GM12878 (cell line): ENCODE data around the gene SETD4. TPM values are rescaled to one million over a fixed set of nuclear protein-coding genes. Genes with fewer than 3 reads are reported as not detected.

Source experiments
- ATAC-seq: fragments of 200-7000 bp; cut with Tn5 transposase; 3 replicates; pipeline ENCODE4 v1.9.1; 2020; ENCODE audit warnings: mild to moderate bottlenecking, moderate library complexity
- BruUV-seq: library from RNA; stranded (reverse); fragments of 400-500 nt; replicated peaks from 2 replicates; lab custom pipeline; 2021; lab: Mats Ljungman, UMichigan
- CTCF ChIA-PET: fragments of 300-600 bp; sonication (Branson Sonifier 250); formaldehyde crosslinking; extraction: SDS; loops from one replicate; lab custom pipeline; 2021; ENCODE audit warnings: inconsistent platforms; lab: Yijun Ruan, JAX
- POLR2A ChIA-PET: fragments of 350-600 bp; formaldehyde crosslinking; extraction: SDS; loops from one replicate; lab custom pipeline; 2021; ENCODE audit warnings: inconsistent platforms; lab: Charles Lee
- RAD21 ChIA-PET: fragments of 300-600 bp; sonication (Branson Sonifier 250); formaldehyde crosslinking; loops from one replicate; lab custom pipeline; 2023; ENCODE audit warnings: antibody characterized with exemption; ENCODE audit not compliant: unreplicated experiment; lab: Charles Lee
- SMC1A ChIA-PET: fragments of 300-600 bp; sonication (Branson Sonifier 250); formaldehyde crosslinking; loops from one replicate; lab custom pipeline; 2023; ENCODE audit not compliant: unreplicated experiment, uncharacterized antibody; lab: Charles Lee
- DNase-seq: peaks from one replicate; pipeline ENCODE4 v3.0.0-alpha.2; 2011; ENCODE audit warnings: low read depth, low spot score
- FAIRE-seq: peaks from 3 replicates; lab custom pipeline; 2011; peaks lifted over from hg19 to GRCh38; lab: Jason Lieb, UNC
- H2AFZ ChIP-seq: 2 replicates; pipeline ENCODE4 v1.6.0; 2011; ENCODE audit warnings: low read depth, low read length, control low read depth; ENCODE audit not compliant: control insufficient read depth
- H3K27ac ChIP-seq: 2 replicates; pipeline ENCODE4 v1.5.1; 2011; ENCODE audit warnings: control low read depth; ENCODE audit not compliant: control insufficient read depth, insufficient read depth
- H3K27me3 ChIP-seq, 2 experiments: replicated peaks in 1 of 2; 2 replicates each; pipeline versions ENCODE4 v1.6.0 to v1.6.1; 2011; ENCODE audit warnings: low read length in 1 of 2; ENCODE audit not compliant: control insufficient read depth in 2 of 2, insufficient read depth in 2 of 2
- H3K36me3 ChIP-seq, 2 experiments: 2 replicates each; pipeline ENCODE4 v1.5.1; 2011; ENCODE audit warnings: low read length in 1 of 2; ENCODE audit not compliant: control insufficient read depth in 2 of 2, insufficient read depth in 2 of 2
- H3K4me1 ChIP-seq: 2 replicates; pipeline ENCODE4 v1.6.1; 2011; ENCODE audit warnings: mild to moderate bottlenecking, low read length, moderate library complexity, mixed read lengths; ENCODE audit not compliant: control insufficient read depth, insufficient read depth
- H3K4me2 ChIP-seq: 2 replicates; pipeline ENCODE4 v1.6.0; 2011; ENCODE audit warnings: control low read depth; ENCODE audit not compliant: control insufficient read depth, insufficient read depth
- H3K4me3 ChIP-seq: fragments of 200-600 bp; sonication (generic); 2 replicates; pipeline ENCODE4 v1.5.1; 2016
- H3K79me2 ChIP-seq: 2 replicates; pipeline ENCODE4 v1.6.0; 2011; ENCODE audit warnings: low read length; ENCODE audit not compliant: control insufficient read depth, insufficient read depth
- H3K9ac ChIP-seq: 2 replicates; pipeline ENCODE4 v1.8.0; 2011; ENCODE audit warnings: low read length, control low read depth, mixed read lengths; ENCODE audit not compliant: control insufficient read depth, insufficient read depth
- H3K9me3 ChIP-seq: replicated peaks from 3 replicates; pipeline ENCODE4 v1.5.1; 2011; ENCODE audit warnings: mild to moderate bottlenecking, low read length; ENCODE audit not compliant: control insufficient read depth, insufficient read depth
- H4K20me1 ChIP-seq: 2 replicates; pipeline ENCODE4 v1.6.0; 2011; ENCODE audit not compliant: control insufficient read depth, insufficient read depth
- ASH2L ChIP-seq: fragments of 300-600, 200-600 bp; sonication (generic); IDR thresholded peaks from 2 replicates; pipeline ENCODE4 v1.6.1; 2017; ENCODE audit warnings: low read depth, mild to moderate bottlenecking, borderline replicate concordance
- CBFB ChIP-seq: IDR thresholded peaks from 2 replicates; pipeline ENCODE4 v1.6.1; 2016; ENCODE audit warnings: antibody characterized with exemption, low read depth
- CREM ChIP-seq: IDR thresholded peaks from 2 replicates; pipeline ENCODE4 v1.6.1; 2014; ENCODE audit warnings: antibody characterized with exemption, low read depth
- EP300 ChIP-seq, 2 experiments: fragments of 150-350 bp in 1 of 2; IDR thresholded peaks; 2 replicates each; pipeline ENCODE4 v1.6.1; 2011 to 2012; ENCODE audit warnings: low read depth in 2 of 2, low read length in 2 of 2, borderline replicate concordance in 1 of 2, improper control_type of control experiment in 1 of 2, inconsistent platforms in 1 of 2; ENCODE audit not compliant: control insufficient read depth in 1 of 2
- EZH2 ChIP-seq: IDR thresholded peaks from 2 replicates; pipeline ENCODE4 v1.6.1; 2012; ENCODE audit warnings: low read depth, mild to moderate bottlenecking, control low read depth, inconsistent platforms, low read length, borderline replicate concordance; ENCODE audit not compliant: control insufficient read depth
- MYB ChIP-seq: fragments of 150-350 bp; IDR thresholded peaks from 2 replicates; pipeline ENCODE4 v1.6.1; 2014; ENCODE audit warnings: mild to moderate bottlenecking, low read depth, low read length, borderline replicate concordance
- RELA ChIP-seq: fragments of 450-650 bp; IDR thresholded peaks from 2 replicates; pipeline ENCODE4 v1.8.0; 2014; ENCODE audit warnings: borderline replicate concordance; ENCODE audit not compliant: partially characterized antibody
- SIX5 ChIP-seq: IDR thresholded peaks from 2 replicates; pipeline ENCODE4 v1.6.1; 2011; ENCODE audit warnings: mild to moderate bottlenecking, low read depth, low read length, moderate library complexity; ENCODE audit not compliant: severe bottlenecking
- SP1 ChIP-seq: IDR thresholded peaks from one replicate; pipeline ENCODE4 v1.6.1; 2011; ENCODE audit warnings: low read depth, low read length
- TAF1 ChIP-seq: IDR thresholded peaks from 2 replicates; pipeline ENCODE4 v1.6.1; 2011; ENCODE audit warnings: mild to moderate bottlenecking, low read depth, low read length, borderline replicate concordance
- WGBS: methylation state at CpG from one replicate; pipeline ENCODE4 v1.1.6; 2016; ENCODE audit warnings: low lambda C conversion rate; ENCODE audit not compliant: insufficient replicate concordance, insufficient coverage; ENCODE audit errors: missing lambda C conversion rate; 5-methylcytosine and 5-hydroxymethylcytosine counted together
- in situ Hi-C: fragments of 300-500 bp; cut with MboI; formaldehyde crosslinking; loops from 9 replicates; pipeline ENCODE4 v1.14.3; 2018; ENCODE audit warnings: mixed read lengths
- intact Hi-C: fragments of 100-400 bp; cut with micrococcal nuclease; formaldehyde crosslinking; loops from one replicate; pipeline ENCODE4 v1.14.2; 2022; ENCODE audit not compliant: unreplicated experiment
- polyA plus RNA-seq, 11 experiments: library from polyadenylated mRNA; depleted of rRNA in 4 of 11; unstranded in 6 of 11; stranded (reverse) in 5 of 11; fragments of >200 nt; fragmentation: Nextera tagmentation in 4 of 11; fragmentation: Illumina TruSeq in 1 of 11; extraction: Ambion mirVana in 4 of 11; extraction: Trizol in 1 of 11; gene quantifications; 1 replicate in 1 of 11; 2 replicates in 10 of 11; pipeline versions ENCODE4 v1.2.1 to v1.2.3, GENCODE V29; 2011 to 2016; ENCODE audit warnings: inconsistent platforms in 2 of 11, missing spikeins in 2 of 11, low read depth in 1 of 11
- total RNA-seq, 4 experiments: library from RNA; depleted of rRNA in 3 of 4; stranded (reverse); fragments of >200 nt in 3 of 4; fragmentation: Illumina TruSeq in 1 of 4; extraction: Trizol in 1 of 4; gene quantifications; 2 replicates each; pipeline versions ENCODE4 v1.2.1 to v1.2.3, GENCODE V29; 2013 to 2021
- TF ChIP-seq, protein P1 (sequence below): IDR thresholded peaks from 2 replicates; pipeline ENCODE4 v1.6.1; 2011; ENCODE audit warnings: low read depth, low read length, improper control_type of control experiment, borderline replicate concordance

The SETD4 gene
- total and polyA plus RNA-seq, 10 of the 15 experiments (the other 5 are each of a cell fraction or from before 2014, with no cell fraction given): 10.3 to 37.0 (median 18.6) TPM

DNA sequence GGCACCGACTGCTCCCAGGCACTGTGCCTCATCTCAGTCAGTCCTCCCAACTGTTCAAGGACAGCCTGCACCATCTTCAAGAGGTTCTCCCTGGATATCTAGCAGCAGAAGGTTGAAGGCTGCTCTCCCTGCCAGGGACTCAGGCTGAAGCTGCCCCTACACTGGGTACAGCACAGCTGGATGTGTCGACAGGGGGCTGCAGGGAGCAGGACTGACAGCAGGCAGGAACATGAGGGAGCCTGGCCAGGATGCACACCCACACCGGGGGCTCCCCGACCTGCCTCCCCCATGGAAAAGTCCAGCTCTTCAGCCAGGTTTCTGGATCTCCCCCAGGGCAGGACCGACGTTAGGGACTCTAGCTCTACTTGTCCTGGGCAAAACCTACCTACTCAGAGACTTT, 20.5 kb downstream of the SETD4 start:
- ChIA-PET RAD21 (no interaction called here), SMC1A (interaction anchor here (1.0 to 2.3 kb wide), 2 partner anchors 12 to 13 kb away, joined by 3 to 11 read pairs; no protein-coding TSS in a partner anchor), CTCF (interaction anchor here (1.6 to 2.3 kb wide), 2 partner anchors 12 to 72 kb away, joined by 5 to 7 read pairs; no protein-coding TSS in a partner anchor), POLR2A (no interaction called here)
- H2AFZ ChIP-seq: no peak overlapping the region
- H3K79me2 ChIP-seq: no peaks in the 10 kb centered on the region
- no peaks in the 10 kb centered on the region for H3K4me1 ChIP-seq
- H3K4me3 ChIP-seq: no peak overlapping the region
- no peak overlapping the region for H3K9ac ChIP-seq
- no peaks in the 10 kb centered on the region for H3K9me3 ChIP-seq
- ATAC-seq: no peak
- H3K27me3 ChIP-seq: no peaks in the 10 kb centered on the region
- H3K27ac ChIP-seq: no peak overlapping the region
- no peak overlapping the region for H3K4me2 ChIP-seq
- TF ChIP-seq TAF1 (no peak), EP300 (IDR thresholded peaks at IDR 0.05; ENCODE audit: borderline replicate concordance in 1 of 2, control insufficient read depth in 1 of 2, low read depth in 2 of 2, low read length in 2 of 2) (no peak), SP1 (no peak), ASH2L (no peak), CBFB (no peak), EZH2 (no peak), RELA (no peak), SIX5 (no peak), MYB (no peak), CREM (no peak)
- TF ChIP-seq, protein P1, sequence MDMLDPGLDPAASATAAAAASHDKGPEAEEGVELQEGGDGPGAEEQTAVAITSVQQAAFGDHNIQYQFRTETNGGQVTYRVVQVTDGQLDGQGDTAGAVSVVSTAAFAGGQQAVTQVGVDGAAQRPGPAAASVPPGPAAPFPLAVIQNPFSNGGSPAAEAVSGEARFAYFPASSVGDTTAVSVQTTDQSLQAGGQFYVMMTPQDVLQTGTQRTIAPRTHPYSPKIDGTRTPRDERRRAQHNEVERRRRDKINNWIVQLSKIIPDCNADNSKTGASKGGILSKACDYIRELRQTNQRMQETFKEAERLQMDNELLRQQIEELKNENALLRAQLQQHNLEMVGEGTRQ: no peak
- H3K36me3 ChIP-seq: peaks cover 12 to 30% of the 10 kb centered on the region in 2 experiments
- H4K20me1 ChIP-seq: no peaks in the 10 kb centered on the region
- BruUV-seq: no TSS peak
- intact Hi-C loops: no loop called here
- 99% methylated on average over 6 of the region's 6 CpGs for WGBS
- FAIRE-seq: no peak
- DNase-seq: no peak
- in situ Hi-C loops: no loop called here
